ENCODE data around the gene TTYH3.
A peak's percentile ranks its signal among the peaks of the same experiment; 100 is the strongest.

Gene TTYH3

GRCh38 chr7:2687338-2687869 lies 55.6 kb downstream of the TTYH3 start:
- ChIA-PET POLR2A (interaction anchor here (0.8 kb wide), 1 partner anchor 236 kb away, joined by 4 read pairs; no protein-coding TSS in a partner anchor), CTCF (interaction anchor here (1.0 to 1.8 kb wide), 5 partner anchors 17 to 236 kb away, joined by 3 to 4 read pairs (median 4); no protein-coding TSS in a partner anchor)
- DNase-seq (ENCODE audit: low read depth, low spot score): no peak
- H3K4me3 ChIP-seq (ENCODE audit: low read depth, low read length): peak overlapping the region; percentile 34
- TF ChIP-seq, protein P1, sequence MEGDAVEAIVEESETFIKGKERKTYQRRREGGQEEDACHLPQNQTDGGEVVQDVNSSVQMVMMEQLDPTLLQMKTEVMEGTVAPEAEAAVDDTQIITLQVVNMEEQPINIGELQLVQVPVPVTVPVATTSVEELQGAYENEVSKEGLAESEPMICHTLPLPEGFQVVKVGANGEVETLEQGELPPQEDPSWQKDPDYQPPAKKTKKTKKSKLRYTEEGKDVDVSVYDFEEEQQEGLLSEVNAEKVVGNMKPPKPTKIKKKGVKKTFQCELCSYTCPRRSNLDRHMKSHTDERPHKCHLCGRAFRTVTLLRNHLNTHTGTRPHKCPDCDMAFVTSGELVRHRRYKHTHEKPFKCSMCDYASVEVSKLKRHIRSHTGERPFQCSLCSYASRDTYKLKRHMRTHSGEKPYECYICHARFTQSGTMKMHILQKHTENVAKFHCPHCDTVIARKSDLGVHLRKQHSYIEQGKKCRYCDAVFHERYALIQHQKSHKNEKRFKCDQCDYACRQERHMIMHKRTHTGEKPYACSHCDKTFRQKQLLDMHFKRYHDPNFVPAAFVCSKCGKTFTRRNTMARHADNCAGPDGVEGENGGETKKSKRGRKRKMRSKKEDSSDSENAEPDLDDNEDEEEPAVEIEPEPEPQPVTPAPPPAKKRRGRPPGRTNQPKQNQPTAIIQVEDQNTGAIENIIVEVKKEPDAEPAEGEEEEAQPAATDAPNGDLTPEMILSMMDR (IDR thresholded peaks at IDR 0.05; ENCODE audit: insufficient read depth, low read length, missing control alignments): no peak

GRCh38 chr7:2687881-2688318 lies 56.1 kb downstream of the TTYH3 start, which contains the start of gene AMZ1:
TSS of gene AMZ1 (plus strand) at chr7:2688202. CDS start at chr7:2700452, 12,250 bp downstream.
- CTCF ChIA-PET: interaction anchor here (1.2 to 1.8 kb wide), 4 partner anchors 17 to 145 kb away, joined by 3 to 4 read pairs (median 4); no protein-coding TSS in a partner anchor
- POLR2A ChIA-PET: interaction anchor here (0.8 kb wide), 1 partner anchor 237 kb away, joined by 4 read pairs; no protein-coding TSS in a partner anchor
- TF ChIP-seq, protein P1 (IDR thresholded peaks at IDR 0.05; ENCODE audit: insufficient read depth, low read length, missing control alignments): no peak
- DNase-seq (ENCODE audit: low read depth, low spot score): no peak
- peak within 1 kb of the TSS; percentile 34 for H3K4me3 ChIP-seq (ENCODE audit: low read depth, low read length)

- no peak for DNase-seq (ENCODE audit: low read depth, low spot score)
- H3K4me3 ChIP-seq (ENCODE audit: low read depth, low read length): peak overlapping the region; percentile 34
- TF ChIP-seq, protein P1 (IDR thresholded peaks at IDR 0.05; ENCODE audit: insufficient read depth, low read length, missing control alignments): no peak
- ChIA-PET CTCF (interaction anchor here (1.2 to 1.7 kb wide), 5 partner anchors 21 to 144 kb away, joined by 3 to 6 read pairs (median 4); no protein-coding TSS in a partner anchor), POLR2A (no interaction called here)
These were observed 56.9 kb downstream of the TTYH3 start for GRCh38 chr7:2688409-2689342.

GRCh38 chr7:2689343-2689847 lies 57.6 kb downstream of the TTYH3 start:
- TF ChIP-seq, protein P1 (IDR thresholded peaks at IDR 0.05; ENCODE audit: insufficient read depth, low read length, missing control alignments): no peak
- ChIA-PET CTCF (interaction anchor here (1.0 to 3.0 kb wide), 7 partner anchors 8 to 175 kb away, joined by 3 to 15 read pairs (median 3); no protein-coding TSS in a partner anchor), POLR2A (no interaction called here)
- no peak overlapping the region for H3K4me3 ChIP-seq (ENCODE audit: low read depth, low read length)
- no peak for DNase-seq (ENCODE audit: low read depth, low spot score)

DNA sequence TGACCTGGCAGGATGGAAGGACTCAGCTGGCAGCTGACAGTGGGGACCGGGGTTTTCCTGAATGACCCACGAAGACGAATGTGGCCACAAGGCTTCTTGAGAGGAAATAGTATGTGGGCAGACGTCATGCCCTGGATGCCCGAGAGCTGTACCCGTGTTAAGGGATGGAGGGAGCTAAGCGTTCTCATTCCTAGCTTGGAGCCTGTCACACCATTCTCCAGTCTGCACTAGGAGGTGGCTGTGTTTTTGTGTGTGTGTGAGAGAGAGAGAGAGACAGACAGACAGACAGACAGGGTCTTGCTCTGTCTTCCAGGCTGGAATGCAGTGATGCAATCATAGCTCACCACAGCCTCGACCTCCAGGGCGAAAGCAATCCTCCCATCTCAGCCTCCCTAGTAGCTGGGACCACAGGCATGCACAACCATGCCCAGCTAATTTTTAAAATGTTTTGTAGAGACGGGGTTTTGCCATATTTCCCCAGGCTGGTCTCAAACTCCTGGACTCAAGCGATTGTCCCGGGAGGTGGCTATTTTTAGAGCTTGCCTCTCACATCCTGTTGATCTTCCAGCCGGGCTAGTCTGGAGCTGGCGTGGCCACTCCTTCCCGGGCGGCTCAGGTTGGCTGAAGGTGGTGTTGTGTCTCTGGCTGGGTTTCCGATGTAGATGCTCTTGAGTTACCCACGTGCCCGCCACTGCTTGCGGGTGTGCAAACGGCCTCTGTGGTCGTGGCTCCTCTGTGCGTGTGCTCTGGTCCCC lies 58.3 kb downstream of the TTYH3 start:
- POLR2A ChIA-PET: no interaction called here
- TF ChIP-seq, protein P1 (IDR thresholded peaks at IDR 0.05; ENCODE audit: insufficient read depth, low read length, missing control alignments): no peak

More for the DNA sequence above, 58.3 kb downstream of the TTYH3 start:
- DNase-seq (ENCODE audit: low read depth, low spot score): no peak
- CTCF ChIA-PET: interaction anchor here (0.5 to 3.0 kb wide), 8 partner anchors 9 to 175 kb away, joined by 3 to 15 read pairs (median 3); no protein-coding TSS in a partner anchor
- H3K4me3 ChIP-seq (ENCODE audit: low read depth, low read length): no peak overlapping the region

Measured in AG04449 (cell line).